ENCODE measurements around the gene TENT5C. TPM values are rescaled to one million over a fixed set of nuclear protein-coding genes. Genes with fewer than 3 reads are reported as not detected.

Gene TENT5C
- total RNA-seq, 1 donor from 2014 or later = 1.4 TPM

GRCh38 chr1:117561071-117561470 is 44.8 kb upstream of the TENT5C start:
- Mint-ChIP-seq H3K36me3 (ENCODE audit: low read depth) (peaks cover 2% of the 10 kb centered on the region), H3K9me3 (peaks cover 10% of the 10 kb centered on the region), H3K27ac (ENCODE audit: unreplicated experiment) (no peak overlapping the region), H3K27me3 (ENCODE audit: low read depth) (no peaks in the 10 kb centered on the region), H3K4me1 (peaks cover 14% of the 10 kb centered on the region), H3K4me3 (no peak overlapping the region)
- TF ChIP-seq CTCF (conservative IDR thresholded peaks at IDR 0.05) = no peak
- no peak for DNase-seq (ENCODE audit: low read depth, low spot score)

DNA sequence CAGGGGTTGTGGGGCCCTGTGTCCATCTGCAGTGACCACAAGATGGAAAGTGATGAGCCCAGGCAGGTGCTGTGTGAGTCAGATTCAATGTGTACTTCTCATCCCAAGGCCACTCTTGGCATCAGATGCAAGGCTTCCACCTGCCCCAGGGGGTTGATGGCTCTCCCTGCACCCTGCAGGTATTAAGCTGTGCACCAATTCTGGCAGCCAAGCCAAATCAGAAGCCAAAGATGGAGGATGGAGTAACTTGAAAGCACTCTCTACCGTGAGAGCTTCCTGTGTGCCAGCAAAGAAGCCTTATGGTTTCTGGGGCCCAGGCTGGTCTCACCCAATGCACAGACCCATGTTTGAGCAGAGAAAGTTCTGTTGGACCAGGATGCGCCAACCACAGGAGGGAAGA is 44.3 kb upstream of the TENT5C start:
- Mint-ChIP-seq H3K9me3 (peaks cover 10% of the 10 kb centered on the region), H3K4me1 (peaks cover 14% of the 10 kb centered on the region), H3K36me3 (ENCODE audit: low read depth) (peaks cover 2% of the 10 kb centered on the region), H3K27me3 (ENCODE audit: low read depth) (no peaks in the 10 kb centered on the region), H3K27ac (ENCODE audit: unreplicated experiment) (no peak overlapping the region), H3K4me3 (no peak overlapping the region)
- no peak for TF ChIP-seq CTCF (conservative IDR thresholded peaks at IDR 0.05)
- DNase-seq (ENCODE audit: low read depth, low spot score) = no peak

GRCh38 chr1:117562581-117563491 is 43.0 kb upstream of the TENT5C start:
- peak overlapping the region; percentile 58 for H3K27ac Mint-ChIP-seq (ENCODE audit: unreplicated experiment)
- peaks cover 4% of the 10 kb centered on the region for H3K9me3 Mint-ChIP-seq
- H3K4me1 Mint-ChIP-seq = peaks cover 14% of the 10 kb centered on the region
- DNase-seq (ENCODE audit: low read depth, low spot score) = no peak
- no peaks in the 10 kb centered on the region for H3K27me3 Mint-ChIP-seq (ENCODE audit: low read depth)
- H3K36me3 Mint-ChIP-seq (ENCODE audit: low read depth) = peaks cover under 1% of the 10 kb centered on the region
- no peak overlapping the region for H3K4me3 Mint-ChIP-seq
- TF ChIP-seq CTCF (conservative IDR thresholded peaks at IDR 0.05) = no peak

GRCh38 chr1:117563492-117563875 is 42.4 kb upstream of the TENT5C start:
- peak overlapping the region; percentile 58 for H3K27ac Mint-ChIP-seq (ENCODE audit: unreplicated experiment)
- no peak for DNase-seq (ENCODE audit: low read depth, low spot score)
- H3K4me3 Mint-ChIP-seq = no peak overlapping the region
- peaks cover 14% of the 10 kb centered on the region for H3K4me1 Mint-ChIP-seq
- peaks cover 3% of the 10 kb centered on the region for H3K9me3 Mint-ChIP-seq
- H3K36me3 Mint-ChIP-seq (ENCODE audit: low read depth) = no peaks in the 10 kb centered on the region
- TF ChIP-seq CTCF (conservative IDR thresholded peaks at IDR 0.05) = no peak
- H3K27me3 Mint-ChIP-seq (ENCODE audit: low read depth) = no peaks in the 10 kb centered on the region

DNA sequence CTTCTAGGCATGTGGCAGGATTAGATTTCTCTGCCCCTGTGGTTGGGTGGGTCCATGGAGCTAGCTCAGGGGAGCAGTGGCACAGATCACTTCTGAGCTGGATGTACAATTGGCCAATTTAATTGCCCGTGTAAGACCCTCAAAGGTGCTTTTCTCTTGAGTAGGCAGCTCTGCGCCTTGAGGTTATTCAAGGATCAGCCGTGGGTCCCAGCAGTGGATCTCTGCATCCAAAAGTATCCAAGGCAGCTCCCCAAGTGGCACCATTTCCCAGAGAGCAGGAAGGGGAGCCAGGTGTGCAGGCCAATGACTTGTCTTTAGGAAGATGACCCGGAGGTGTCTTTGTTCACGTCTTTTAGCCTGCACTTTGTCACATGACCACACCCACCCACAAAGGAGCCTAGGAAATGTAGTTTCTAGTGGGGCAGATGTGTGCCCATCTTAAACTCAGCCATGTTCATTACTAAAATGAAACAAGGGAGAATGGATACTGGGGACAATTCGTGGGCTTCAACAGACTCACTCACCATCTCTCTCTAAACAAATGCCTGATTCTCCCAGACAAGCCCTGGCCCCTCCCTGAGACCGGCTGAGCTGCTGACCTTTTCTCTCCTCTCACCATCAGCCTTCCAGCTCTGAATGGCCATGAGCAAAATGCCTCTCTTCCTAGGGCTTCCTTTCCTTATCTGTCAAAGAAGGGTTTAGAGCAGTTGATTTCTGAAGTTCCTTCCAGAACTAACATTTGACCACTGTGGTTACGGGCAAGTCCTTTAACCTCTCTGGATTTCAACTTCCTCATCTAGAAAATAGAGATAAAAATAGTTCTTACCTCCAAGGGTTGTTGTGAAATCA is 41.4 kb upstream of the TENT5C start:
- no peak for DNase-seq (ENCODE audit: low read depth, low spot score)
- Mint-ChIP-seq H3K27ac (ENCODE audit: unreplicated experiment) (peak overlapping the region; percentile 91), H3K9me3 (no peaks in the 10 kb centered on the region), H3K4me3 (peak overlapping the region; percentile 17), H3K36me3 (ENCODE audit: low read depth) (no peaks in the 10 kb centered on the region), H3K4me1 (peaks cover 14% of the 10 kb centered on the region), H3K27me3 (ENCODE audit: low read depth) (no peaks in the 10 kb centered on the region)
- no peak for TF ChIP-seq CTCF (conservative IDR thresholded peaks at IDR 0.05)
